Dendritic cell treated with granulocyte-macrophage colony-stimulating factor and Interleukin-4, amounts not matched to agents 40 ng/mL and 50 ng/mL, for 4 days (primary cell): ENCODE results near the gene LDLR.
"Not testable (repeated sequence)": the region's sequence is repeated elsewhere in the genome, so short reads cannot be mapped to it uniquely, and the experiment has no call there.

Experiments
- H3K27ac Mint-ChIP-seq: one replicate; pipeline ENCODE4 v1.8.0; 2022; ENCODE audit warnings: mild to moderate bottlenecking, mixed read lengths
- H3K27me3 Mint-ChIP-seq: one replicate; pipeline ENCODE4 v1.8.0; 2022; ENCODE audit warnings: mild to moderate bottlenecking, mixed read lengths
- H3K36me3 Mint-ChIP-seq: one replicate; pipeline ENCODE4 v1.8.0; 2022; ENCODE audit warnings: low read depth, mixed read lengths
- H3K4me1 Mint-ChIP-seq: one replicate; pipeline ENCODE4 v1.8.0; 2022; ENCODE audit warnings: low read depth, mixed read lengths
- H3K4me3 Mint-ChIP-seq: one replicate; pipeline ENCODE4 v1.8.0; 2022; ENCODE audit warnings: mild to moderate bottlenecking, moderate library complexity, mixed read lengths
- H3K9me3 Mint-ChIP-seq: one replicate; pipeline ENCODE4 v1.8.0; 2022; ENCODE audit warnings: mixed read lengths
- intact Hi-C: fragments of 100-400 bp; cut with micrococcal nuclease; formaldehyde crosslinking; loops from one replicate; pipeline ENCODE4 v1.15.0; 2022

LDLR gene

GRCh38 chr19:11169896-11170678 is 80.8 kb downstream of the LDLR start:
- H3K9me3 Mint-ChIP-seq: no peaks in the 10 kb centered on the region
- no peaks in the 10 kb centered on the region for H3K27me3 Mint-ChIP-seq
- no peak overlapping the region for H3K4me3 Mint-ChIP-seq
- intact Hi-C loops: no loop called here
- H3K4me1 Mint-ChIP-seq: no peaks in the 10 kb centered on the region
- no peak overlapping the region for H3K27ac Mint-ChIP-seq
- no peaks in the 10 kb centered on the region for H3K36me3 Mint-ChIP-seq

- Mint-ChIP-seq H3K4me3 (no peak overlapping the region), H3K27ac (no peak overlapping the region), H3K36me3 (no peaks in the 10 kb centered on the region), H3K27me3 (no peaks in the 10 kb centered on the region), H3K4me1 (no peaks in the 10 kb centered on the region), H3K9me3 (no peaks in the 10 kb centered on the region)
- intact Hi-C loops: no loop called here
These were observed 81.9 kb downstream of the LDLR start for GRCh38 chr19:11171144-11171543.

- no peaks in the 10 kb centered on the region for H3K36me3 Mint-ChIP-seq
- intact Hi-C loops: no loop called here
- no peaks in the 10 kb centered on the region for H3K4me1 Mint-ChIP-seq
- no peak overlapping the region for H3K4me3 Mint-ChIP-seq
- no peaks in the 10 kb centered on the region for H3K27me3 Mint-ChIP-seq
- H3K9me3 Mint-ChIP-seq: no peaks in the 10 kb centered on the region
- H3K27ac Mint-ChIP-seq: no peak overlapping the region
These were observed 83.3 kb downstream of the LDLR start for GRCh38 chr19:11172576-11172975.

GRCh38 chr19:11173516-11174155 is 84.4 kb downstream of the LDLR start:
- Mint-ChIP-seq H3K4me3 (no peak overlapping the region), H3K9me3 (no peaks in the 10 kb centered on the region), H3K4me1 (no peaks in the 10 kb centered on the region), H3K27me3 (no peaks in the 10 kb centered on the region), H3K27ac (no peak overlapping the region), H3K36me3 (no peaks in the 10 kb centered on the region)
- intact Hi-C loops: no loop called here

- Mint-ChIP-seq H3K4me3 (no peak overlapping the region), H3K36me3 (no peaks in the 10 kb centered on the region), H3K27ac (no peak overlapping the region), H3K27me3 (no peaks in the 10 kb centered on the region), H3K9me3 (no peaks in the 10 kb centered on the region), H3K4me1 (peaks cover 1% of the 10 kb centered on the region)
- intact Hi-C loops: no loop called here
These were observed 85.1 kb downstream of the LDLR start for GRCh38 chr19:11174336-11174735.

GRCh38 chr19:11175920-11176319 is 86.7 kb downstream of the LDLR start:
- intact Hi-C loops: no loop called here
- H3K27me3 Mint-ChIP-seq: no peaks in the 10 kb centered on the region
- H3K36me3 Mint-ChIP-seq: no peaks in the 10 kb centered on the region
- no peak overlapping the region for H3K27ac Mint-ChIP-seq
- H3K4me3 Mint-ChIP-seq: no peak overlapping the region
- H3K9me3 Mint-ChIP-seq: no peaks in the 10 kb centered on the region
- peaks cover 13% of the 10 kb centered on the region for H3K4me1 Mint-ChIP-seq

- Mint-ChIP-seq H3K4me3 (no peak overlapping the region), H3K27ac (no peak overlapping the region), H3K9me3 (no peaks in the 10 kb centered on the region), H3K36me3 (no peaks in the 10 kb centered on the region), H3K27me3 (no peaks in the 10 kb centered on the region), H3K4me1 (peaks cover 19% of the 10 kb centered on the region)
- intact Hi-C loops: no loop called here
These were observed 87.4 kb downstream of the LDLR start for GRCh38 chr19:11176466-11177193.

- Mint-ChIP-seq H3K27me3 (no peaks in the 10 kb centered on the region), H3K4me1 (peaks cover 19% of the 10 kb centered on the region), H3K36me3 (no peaks in the 10 kb centered on the region), H3K4me3 (no peak overlapping the region), H3K27ac (no peak overlapping the region), H3K9me3 (no peaks in the 10 kb centered on the region)
- intact Hi-C loops: no loop called here
These were observed 88.3 kb downstream of the LDLR start for GRCh38 chr19:11177592-11177991.

GRCh38 chr19:11179145-11179465 is 89.8 kb downstream of the LDLR start:
- H3K9me3 Mint-ChIP-seq, H3K27ac Mint-ChIP-seq, H3K4me3 Mint-ChIP-seq, intact Hi-C loops, H3K27me3 Mint-ChIP-seq, H3K36me3 Mint-ChIP-seq: not testable (repeated sequence)
- H3K4me1 Mint-ChIP-seq: peaks cover 19% of the 10 kb centered on the region

- H3K36me3 Mint-ChIP-seq: no peaks in the 10 kb centered on the region
- intact Hi-C loops: no loop called here
- H3K4me3 Mint-ChIP-seq: no peak overlapping the region
- peaks cover 19% of the 10 kb centered on the region for H3K4me1 Mint-ChIP-seq
- H3K27me3 Mint-ChIP-seq: no peaks in the 10 kb centered on the region
- H3K9me3 Mint-ChIP-seq: no peaks in the 10 kb centered on the region
- no peak overlapping the region for H3K27ac Mint-ChIP-seq
These were observed 90.5 kb downstream of the LDLR start for GRCh38 chr19:11179716-11180297.

- no peaks in the 10 kb centered on the region for H3K9me3 Mint-ChIP-seq
- no peak overlapping the region for H3K4me3 Mint-ChIP-seq
- no peak overlapping the region for H3K27ac Mint-ChIP-seq
- H3K4me1 Mint-ChIP-seq: peaks cover 19% of the 10 kb centered on the region
- no peaks in the 10 kb centered on the region for H3K36me3 Mint-ChIP-seq
- no peaks in the 10 kb centered on the region for H3K27me3 Mint-ChIP-seq
- intact Hi-C loops: no loop called here
These were observed 91.1 kb downstream of the LDLR start for GRCh38 chr19:11180346-11180745.

- intact Hi-C loops: not testable (repeated sequence)
These were observed 91.7 kb downstream of the LDLR start for GRCh38 chr19:11180975-11181374.

GRCh38 chr19:11181488-11181887 is 92.2 kb downstream of the LDLR start:
- Mint-ChIP-seq H3K9me3 (no peaks in the 10 kb centered on the region), H3K27ac (no peak overlapping the region), H3K4me3 (no peak overlapping the region), H3K4me1 (peaks cover 19% of the 10 kb centered on the region), H3K36me3 (no peaks in the 10 kb centered on the region), H3K27me3 (no peaks in the 10 kb centered on the region)
- intact Hi-C loops: no loop called here

More at GRCh38 chr19:11180975-11181374, 91.7 kb downstream of the LDLR start:
- not testable (repeated sequence) for H3K27me3 Mint-ChIP-seq, H3K36me3 Mint-ChIP-seq, H3K9me3 Mint-ChIP-seq, H3K27ac Mint-ChIP-seq, H3K4me3 Mint-ChIP-seq
- H3K4me1 Mint-ChIP-seq: peaks cover 19% of the 10 kb centered on the region
